ENCODE results near the gene ZNF490.

The ZNF490 gene

DNA sequence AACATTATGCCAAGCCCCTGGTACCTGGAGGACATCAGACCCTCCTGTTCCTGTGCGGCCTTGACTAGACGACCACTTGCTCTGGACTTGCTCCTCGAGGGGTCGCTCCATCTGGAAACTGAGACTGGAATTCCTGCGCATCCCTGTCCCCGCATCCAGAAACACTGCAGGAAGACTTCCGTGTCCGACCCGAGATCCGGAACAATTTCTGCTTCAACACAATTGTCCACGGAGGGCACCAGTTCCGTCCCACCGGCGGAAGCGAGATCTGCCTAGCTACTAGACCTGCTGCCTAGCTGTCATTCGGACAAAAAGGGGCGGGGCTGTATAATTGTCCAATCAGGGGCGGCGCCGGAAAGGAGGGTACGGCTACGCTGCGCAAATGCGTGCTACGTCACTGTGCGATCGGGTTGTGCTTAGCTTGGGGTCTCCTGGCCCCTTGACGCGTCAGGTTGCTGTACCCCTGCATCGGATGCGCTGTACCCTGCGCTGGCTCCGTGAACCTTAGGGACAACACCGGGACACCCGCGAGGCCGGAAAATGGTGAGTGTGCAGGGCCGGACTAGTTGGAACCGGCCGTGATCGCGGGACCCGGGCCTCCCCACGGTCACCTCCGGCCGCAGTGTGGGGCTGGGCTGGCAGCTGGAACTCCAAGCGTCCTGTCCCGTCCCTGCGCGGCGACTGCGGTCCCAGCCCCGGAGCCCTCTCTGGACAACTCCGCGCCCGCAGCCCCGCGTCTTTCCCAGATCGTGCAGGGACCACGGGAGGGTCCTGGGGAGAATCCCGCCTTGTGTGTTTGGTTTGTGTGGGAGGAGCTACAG, at the start of gene ZNF490, which contains the start of gene ZNF791:
ZNF490 (minus strand) TSS at position 274 of the 821 bp plus-strand sequence; CDS start at position 141, 133 bp downstream.
ZNF791 (plus strand) TSS at position 381 of the 821 bp plus-strand sequence; CDS start at position 541, 160 bp downstream.
- ChIA-PET POLR2A (interaction anchor here (1.0 to 1.4 kb wide), 2 partner anchors 29 to 61 kb away, joined by 4 to 5 read pairs; no protein-coding TSS in a partner anchor), CTCF (interaction anchor here (1.2 to 1.4 kb wide), 5 partner anchors 17 to 61 kb away, joined by 3 to 4 read pairs (median 4); no protein-coding TSS in a partner anchor)
- TF ChIP-seq, protein P1, sequence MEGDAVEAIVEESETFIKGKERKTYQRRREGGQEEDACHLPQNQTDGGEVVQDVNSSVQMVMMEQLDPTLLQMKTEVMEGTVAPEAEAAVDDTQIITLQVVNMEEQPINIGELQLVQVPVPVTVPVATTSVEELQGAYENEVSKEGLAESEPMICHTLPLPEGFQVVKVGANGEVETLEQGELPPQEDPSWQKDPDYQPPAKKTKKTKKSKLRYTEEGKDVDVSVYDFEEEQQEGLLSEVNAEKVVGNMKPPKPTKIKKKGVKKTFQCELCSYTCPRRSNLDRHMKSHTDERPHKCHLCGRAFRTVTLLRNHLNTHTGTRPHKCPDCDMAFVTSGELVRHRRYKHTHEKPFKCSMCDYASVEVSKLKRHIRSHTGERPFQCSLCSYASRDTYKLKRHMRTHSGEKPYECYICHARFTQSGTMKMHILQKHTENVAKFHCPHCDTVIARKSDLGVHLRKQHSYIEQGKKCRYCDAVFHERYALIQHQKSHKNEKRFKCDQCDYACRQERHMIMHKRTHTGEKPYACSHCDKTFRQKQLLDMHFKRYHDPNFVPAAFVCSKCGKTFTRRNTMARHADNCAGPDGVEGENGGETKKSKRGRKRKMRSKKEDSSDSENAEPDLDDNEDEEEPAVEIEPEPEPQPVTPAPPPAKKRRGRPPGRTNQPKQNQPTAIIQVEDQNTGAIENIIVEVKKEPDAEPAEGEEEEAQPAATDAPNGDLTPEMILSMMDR (IDR thresholded peaks at IDR 0.05; ENCODE audit: control extremely low read depth, extremely low read depth, low read depth, missing control alignments) = no peak
- peak; percentile 96 for DNase-seq (ENCODE audit: extremely low spot score)

DNA sequence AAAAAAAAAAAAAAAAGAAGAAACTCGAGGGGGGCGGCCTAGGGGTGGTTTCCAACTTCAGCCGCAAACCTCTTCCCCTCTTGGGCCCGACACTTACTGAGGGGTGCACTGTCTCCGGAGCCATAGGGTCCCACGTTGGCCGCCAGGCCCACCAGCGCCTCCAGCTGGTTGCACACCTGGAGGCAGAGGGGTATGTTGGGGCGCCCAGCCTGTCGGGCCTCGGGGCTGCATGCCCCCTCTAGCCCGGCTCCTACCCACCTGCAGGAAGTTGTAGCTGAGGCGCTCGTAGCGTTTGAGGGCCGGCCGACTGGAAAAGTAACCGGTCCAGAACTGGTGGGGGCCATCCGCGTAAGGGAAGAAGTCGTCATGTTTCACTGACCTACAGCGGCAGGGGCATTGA, 47.4 kb upstream of the ZNF490 start:
- CTCF ChIA-PET = interaction anchor here (1.2 kb wide), 1 partner anchor 13 kb away, joined by 3 read pairs; no protein-coding TSS in a partner anchor
- TF ChIP-seq, protein P1 (IDR thresholded peaks at IDR 0.05; ENCODE audit: control extremely low read depth, extremely low read depth, low read depth, missing control alignments) = no peak
- POLR2A ChIA-PET = interaction anchor here (0.7 kb wide), 1 partner anchor 116 kb away, joined by 10 read pairs; no protein-coding TSS in a partner anchor
- no peak for DNase-seq (ENCODE audit: extremely low spot score)

DNA sequence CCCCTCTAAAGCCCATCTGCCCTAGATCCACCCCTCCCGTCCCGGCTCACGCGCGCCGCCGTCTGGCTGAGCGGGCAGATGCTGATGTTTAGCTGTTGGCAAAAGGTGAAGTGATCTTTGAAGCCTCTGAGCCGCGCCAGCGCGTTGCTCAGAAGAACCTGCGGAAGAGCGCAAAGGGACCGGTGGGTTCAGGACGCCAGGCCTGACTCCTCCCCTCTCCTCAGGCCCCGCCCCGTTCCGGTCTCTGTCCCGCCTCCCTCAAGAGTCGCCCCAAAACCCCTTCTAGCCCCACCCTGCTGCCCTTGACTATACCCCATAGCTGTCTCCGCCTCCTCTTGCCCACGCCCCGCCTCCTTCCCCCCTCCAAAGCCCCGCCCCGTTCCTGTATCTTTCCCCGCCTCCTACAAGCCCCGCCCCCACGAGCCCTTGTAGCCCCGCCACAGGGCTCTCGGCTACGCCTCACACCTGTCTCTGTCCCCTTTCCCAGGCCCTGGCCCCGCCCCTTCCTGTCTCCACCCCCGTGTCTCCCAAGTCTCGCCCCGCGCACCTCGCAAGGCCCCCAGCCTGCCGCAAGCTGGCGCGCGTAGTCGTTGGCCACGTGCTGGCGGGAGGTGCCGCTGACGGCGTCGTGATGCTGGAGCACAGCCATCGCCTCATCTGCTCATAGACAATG, 46.4 kb upstream of the ZNF490 start:
- no peak for DNase-seq (ENCODE audit: extremely low spot score)
- TF ChIP-seq, protein P1 (IDR thresholded peaks at IDR 0.05; ENCODE audit: control extremely low read depth, extremely low read depth, low read depth, missing control alignments) = no peak
- POLR2A ChIA-PET = interaction anchor here (0.6 kb wide), 1 partner anchor 19 kb away, joined by 4 read pairs; no protein-coding TSS in a partner anchor
- CTCF ChIA-PET = interaction anchor here (1.1 to 1.2 kb wide), 2 partner anchors 14 to 17 kb away, joined by 3 to 5 read pairs; no protein-coding TSS in a partner anchor

DNA sequence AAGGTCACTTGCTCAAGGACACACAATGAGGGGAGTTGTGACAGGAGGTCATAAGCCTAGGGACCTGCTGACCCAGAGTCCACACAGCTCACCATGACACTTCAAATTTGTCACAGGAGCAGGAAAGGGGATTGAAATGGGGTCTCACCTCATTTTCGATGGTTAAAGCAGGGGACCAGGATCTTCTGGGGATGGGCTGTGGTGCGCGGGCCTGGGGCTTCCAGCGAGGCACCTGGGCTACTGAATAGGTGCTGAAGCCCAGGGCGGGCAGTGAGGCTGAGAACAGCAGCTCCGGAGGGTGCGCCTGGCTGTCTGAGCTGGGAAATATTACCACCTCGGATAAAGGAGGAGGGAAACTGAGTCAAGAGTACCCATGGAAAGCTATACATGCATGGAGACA, 44.9 kb upstream of the ZNF490 start:
- TF ChIP-seq, protein P1 (IDR thresholded peaks at IDR 0.05; ENCODE audit: control extremely low read depth, extremely low read depth, low read depth, missing control alignments) = no peak
- ChIA-PET POLR2A (interaction anchor here (0.6 kb wide), 1 partner anchor 286 kb away, joined by 5 read pairs; no protein-coding TSS in a partner anchor), CTCF (interaction anchor here (1.4 to 2.0 kb wide), 3 partner anchors 16 to 51 kb away, joined by 4 to 8 read pairs (median 6); no protein-coding TSS in a partner anchor)
- DNase-seq (ENCODE audit: extremely low spot score) = no peak

DNA sequence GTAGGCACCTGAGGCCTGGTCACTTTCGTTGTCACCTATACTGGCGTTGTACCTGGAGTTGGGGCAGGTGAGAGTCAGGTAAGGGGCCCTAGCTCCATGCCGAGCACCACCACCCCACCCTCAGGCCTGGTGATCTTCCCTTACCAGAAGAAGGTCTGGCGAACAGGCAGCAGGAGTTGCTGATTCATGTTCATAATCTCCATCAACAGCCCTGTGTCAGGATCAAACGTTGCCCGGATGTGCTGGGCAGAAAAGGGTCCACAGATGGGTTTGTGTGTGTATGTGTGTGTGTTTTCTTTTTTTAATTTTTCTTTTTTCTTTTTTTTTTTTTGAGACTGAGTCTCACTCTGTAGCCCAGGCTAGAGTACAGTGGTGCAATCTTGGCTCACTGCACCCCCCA, 41.6 kb upstream of the ZNF490 start:
- POLR2A ChIA-PET = no interaction called here
- CTCF ChIA-PET = interaction anchor here (1.3 kb wide), 1 partner anchor 12 kb away, joined by 3 read pairs; no protein-coding TSS in a partner anchor
- TF ChIP-seq, protein P1 (IDR thresholded peaks at IDR 0.05; ENCODE audit: control extremely low read depth, extremely low read depth, low read depth, missing control alignments) = no peak
- no peak for DNase-seq (ENCODE audit: extremely low spot score)

DNA sequence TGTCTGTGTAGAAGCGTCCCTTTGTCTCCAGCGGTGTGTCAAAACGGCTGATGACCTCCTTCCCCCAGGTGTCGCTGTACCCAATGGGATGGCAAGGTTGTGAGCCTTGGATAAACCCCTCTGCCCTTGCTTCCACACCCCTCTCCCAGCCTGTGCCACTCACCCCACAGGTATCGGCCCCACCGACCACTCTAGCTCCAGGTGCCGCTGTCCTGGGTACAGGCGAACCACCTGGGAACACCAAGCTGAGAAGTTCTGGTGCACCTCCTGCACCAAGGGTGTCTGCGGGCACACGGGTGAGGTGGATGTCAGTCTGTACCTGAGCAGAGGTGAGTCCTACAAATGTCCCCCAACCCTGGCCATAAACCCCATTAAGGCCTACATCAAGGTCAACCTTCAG, 39.3 kb upstream of the ZNF490 start:
- ChIA-PET CTCF (no interaction called here), POLR2A (interaction anchor here (0.7 kb wide), 1 partner anchor 37 kb away, joined by 11 read pairs; no protein-coding TSS in a partner anchor)
- TF ChIP-seq, protein P1 (IDR thresholded peaks at IDR 0.05; ENCODE audit: control extremely low read depth, extremely low read depth, low read depth, missing control alignments) = no peak
- peak; percentile 11 for DNase-seq (ENCODE audit: extremely low spot score)

Data from GM10248 (cell line).